ENCODE data around the gene ZC3H12A. TPM values are rescaled to one million over a fixed set of nuclear protein-coding genes. Genes with fewer than 3 reads are reported as not detected.

The ZC3H12A gene
- total and polyA plus RNA-seq, 10 of the 15 experiments (the other 5 are each of a cell fraction or from before 2014, with no cell fraction given): 0.35 to 30.2 (median 13.8) TPM

DNA sequence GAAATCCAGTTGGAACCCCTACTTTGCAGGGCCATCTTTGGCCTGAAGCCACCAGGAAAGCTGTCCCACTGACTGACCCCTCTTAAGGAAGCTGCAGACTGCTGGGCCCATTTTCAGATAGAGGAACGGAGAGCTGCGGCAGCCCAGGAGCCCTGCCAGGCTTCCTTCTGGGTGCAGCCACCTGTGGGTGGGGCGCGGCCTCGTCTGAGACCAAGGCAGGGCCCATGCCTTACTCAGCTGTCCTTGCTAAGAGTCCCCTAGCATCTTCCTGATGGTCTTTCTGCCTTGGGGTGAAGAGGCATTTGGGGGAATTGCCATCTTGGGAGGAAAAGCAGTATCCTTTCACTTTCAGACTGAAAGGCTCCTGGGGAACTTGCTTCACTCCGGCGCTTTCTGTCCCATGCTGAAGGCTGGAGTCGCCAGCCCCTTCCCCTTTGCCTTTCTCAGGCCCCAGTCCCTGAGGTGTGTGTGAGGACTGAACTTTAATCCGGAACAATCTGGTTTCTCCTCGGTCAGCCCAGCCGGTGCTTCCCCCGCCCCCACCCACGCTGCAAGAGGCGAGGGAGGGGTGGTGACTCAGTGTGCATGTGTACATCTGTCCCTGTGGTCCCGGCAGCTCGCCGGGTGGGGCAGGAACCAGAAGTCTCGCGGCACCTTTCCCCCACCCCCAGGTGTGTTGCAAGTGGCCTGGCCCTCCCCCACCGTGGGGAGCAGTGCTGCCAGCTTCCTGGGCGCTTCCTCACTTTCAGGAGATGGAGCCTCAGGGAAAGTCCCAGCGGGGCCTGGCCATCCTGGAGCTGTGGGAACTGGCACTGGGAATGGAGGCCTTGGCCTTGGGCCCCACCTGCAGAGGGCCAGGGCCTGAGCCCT, 5.1 kb downstream of the ZC3H12A start (continued):
- no peak for TF ChIP-seq CEBPZ (IDR thresholded peaks at IDR 0.05; ENCODE audit: low read depth, low read length)
- peak; percentile 85 for TF ChIP-seq POLR2A (IDR thresholded peaks at IDR 0.05; ENCODE audit: low read depth, low read length)
- TF ChIP-seq POLR2AphosphoS2 (IDR thresholded peaks at IDR 0.05; ENCODE audit: low read depth, low read length): peak; percentile 92
- TF ChIP-seq IKZF1 (conservative IDR thresholded peaks at IDR 0.05): peak; percentile 63
- TF ChIP-seq PAX8 (IDR thresholded peaks at IDR 0.05): no peak
- TF ChIP-seq FOS (IDR thresholded peaks at IDR 0.05; ENCODE audit: borderline replicate concordance, extremely low read depth, insufficient read length): no peak
- peak; percentile 41 for TF ChIP-seq RELA (IDR thresholded peaks at IDR 0.05; ENCODE audit: borderline replicate concordance, partially characterized antibody)
- no peak for TF ChIP-seq PBX3 (IDR thresholded peaks at IDR 0.05; ENCODE audit: insufficient replicate concordance, low read depth, low read length)

All from GM12878 (cell line).